Endothelial cell of umbilical vein (primary cell): ENCODE results near the gene CCNE1. TPM values are rescaled to one million over a fixed set of nuclear protein-coding genes. Genes with fewer than 3 reads are reported as not detected.

ENCODE experiments used
- BruUV-seq: library from RNA; stranded (reverse); fragments of 400-500 nt; replicated peaks from 2 replicates; lab custom pipeline; 2021; lab: Mats Ljungman, UMichigan
- CTCF ChIA-PET: fragments of 300-600, 350-600 bp; sonication (Branson Sonifier 250); formaldehyde crosslinking; loops from one replicate; lab custom pipeline; 2021; ENCODE audit warnings: antibody characterized with exemption, inconsistent platforms; lab: Charles Lee
- POLR2A ChIA-PET: fragments of 300-600, 350-600 bp; sonication (Branson Sonifier 250); formaldehyde crosslinking; loops from one replicate; lab custom pipeline; 2021; ENCODE audit warnings: antibody characterized with exemption, inconsistent platforms; lab: Charles Lee
- DNase-seq: peaks from one replicate; pipeline ENCODE4 v3.0.0-alpha.2; 2011; ENCODE audit warnings: low read depth, low spot score
- FAIRE-seq: peaks from 2 replicates; lab custom pipeline; 2011; peaks lifted over from hg19 to GRCh38; lab: Jason Lieb, UNC
- H2AFZ ChIP-seq: 2 replicates; pipeline ENCODE4 v1.6.0; 2012; ENCODE audit warnings: low read depth, low read length, control low read depth, inconsistent platforms
- H3K27ac ChIP-seq: 2 replicates; pipeline ENCODE4 v1.5.1; 2011; ENCODE audit warnings: low read depth, mild to moderate bottlenecking, control low read depth, low read length, moderate library complexity; ENCODE audit not compliant: insufficient read depth
- H3K27me3 ChIP-seq, 2 experiments: 2 replicates each; pipeline versions ENCODE4 v1.6.0 to v1.6.1; 2011; ENCODE audit warnings: low read length in 2 of 2, mixed read lengths in 1 of 2; ENCODE audit not compliant: control insufficient read depth in 2 of 2, insufficient read depth in 2 of 2
- H3K36me3 ChIP-seq, 2 experiments: 2 replicates in 1 of 2; 3 replicates in 1 of 2; pipeline ENCODE4 v1.5.1; 2011; ENCODE audit warnings: low read length in 2 of 2, mild to moderate bottlenecking in 1 of 2, moderate library complexity in 1 of 2; ENCODE audit not compliant: control insufficient read depth in 2 of 2, insufficient read depth in 2 of 2; ENCODE audit errors: extremely low read depth in 1 of 2
- H3K4me1 ChIP-seq: 3 replicates; pipeline ENCODE4 v1.5.1; 2011; ENCODE audit warnings: mild to moderate bottlenecking, low read length; ENCODE audit not compliant: control insufficient read depth, insufficient read depth; ENCODE audit errors: extremely low read depth
- H3K4me2 ChIP-seq: 2 replicates; pipeline ENCODE4 v1.6.1; 2011; ENCODE audit warnings: low read length, control low read depth, mixed read lengths; ENCODE audit not compliant: insufficient read depth
- H3K4me3 ChIP-seq, 3 experiments: fragments of 200-600 bp in 1 of 3; sonication (generic), shearing (Covaris generic) in 1 of 3; replicated peaks in 1 of 3; 2 replicates each; pipeline ENCODE4 v1.5.1; 2011 to 2016; ENCODE audit warnings: control low read depth in 3 of 3, low read length in 3 of 3, mild to moderate bottlenecking in 2 of 3, inconsistent platforms in 1 of 3, low read depth in 1 of 3, moderate library complexity in 1 of 3; ENCODE audit not compliant: insufficient read depth in 1 of 3
- H3K79me2 ChIP-seq: 2 replicates; pipeline ENCODE4 v1.6.0; 2012; ENCODE audit warnings: low read length, inconsistent platforms; ENCODE audit not compliant: control insufficient read depth, insufficient read depth
- H3K9ac ChIP-seq: replicated peaks from 2 replicates; pipeline ENCODE3; 2011; ENCODE audit warnings: low read length, control low read depth; ENCODE audit not compliant: insufficient read depth; ENCODE audit errors: extremely low read depth
- H3K9me1 ChIP-seq: replicated peaks from 3 replicates; pipeline ENCODE4 v1.6.0; 2011; ENCODE audit warnings: mild to moderate bottlenecking, low read length; ENCODE audit not compliant: control insufficient read depth, insufficient read depth; ENCODE audit errors: extremely low read depth
- H3K9me3 ChIP-seq: replicated peaks from 2 replicates; pipeline ENCODE4 v1.5.1; 2012; ENCODE audit warnings: low read length, inconsistent platforms; ENCODE audit not compliant: control insufficient read depth, insufficient read depth
- H4K20me1 ChIP-seq: replicated peaks from 2 replicates; pipeline ENCODE3; 2011; ENCODE audit warnings: mild to moderate bottlenecking, low read length; ENCODE audit not compliant: control insufficient read depth, insufficient read depth; ENCODE audit errors: extremely low read depth
- EZH2 ChIP-seq: IDR thresholded peaks from 2 replicates; pipeline ENCODE4 v1.6.1; 2012; ENCODE audit warnings: borderline replicate concordance, low read depth, mild to moderate bottlenecking, moderate library complexity, low read length, inconsistent platforms; ENCODE audit not compliant: severe bottlenecking
- FOS ChIP-seq: IDR thresholded peaks from 2 replicates; pipeline ENCODE4 v1.6.1; 2011; ENCODE audit warnings: mild to moderate bottlenecking, low read length, moderate library complexity, borderline replicate concordance; ENCODE audit not compliant: insufficient read depth
- GATA2 ChIP-seq: IDR thresholded peaks from 2 replicates; pipeline ENCODE4 v1.7.0; 2011; ENCODE audit warnings: low read depth, mild to moderate bottlenecking, moderate library complexity, mixed read lengths, low read length; ENCODE audit not compliant: insufficient read length, insufficient read depth
- JUN ChIP-seq: IDR thresholded peaks from 2 replicates; pipeline ENCODE4 v1.6.1; 2011; ENCODE audit warnings: borderline replicate concordance, low read depth; ENCODE audit not compliant: insufficient read length, insufficient read depth
- MYC ChIP-seq: IDR thresholded peaks from one replicate; pipeline ENCODE4 v1.6.1; 2011; ENCODE audit warnings: mild to moderate bottlenecking, low read depth, low read length
- POLR2A ChIP-seq: IDR thresholded peaks from 2 replicates; pipeline ENCODE4 v1.6.1; 2012; ENCODE audit warnings: low read depth, mild to moderate bottlenecking, control low read depth, low read length
- POLR2AphosphoS5 ChIP-seq: IDR thresholded peaks from 2 replicates; pipeline ENCODE4 v1.6.1; 2012; ENCODE audit warnings: low read depth, mild to moderate bottlenecking, control low read depth, low read length, moderate library complexity; ENCODE audit not compliant: insufficient read depth
- dilution Hi-C: fragments of 300-500 bp; cut with MboI; formaldehyde crosslinking; loops from one replicate; pipeline ENCODE4 v1.15.0; 2019; ENCODE audit warnings: low sequenced_read_pairs; ENCODE audit not compliant: extremely low pct_ligation_motif_present
- intact Hi-C: fragments of 100-400 bp; cut with micrococcal nuclease; formaldehyde crosslinking; loops from one replicate; pipeline ENCODE4 v1.10.0; 2022
- polyA plus RNA-seq, 4 experiments: library from polyadenylated mRNA; depleted of rRNA in 3 of 4; stranded (reverse) in 3 of 4; unstranded in 1 of 4; fragments of >200 nt; gene quantifications; 2 replicates each; pipeline versions ENCODE4 v1.2.1 to v1.2.3, GENCODE V29; 2011 to 2012; ENCODE audit warnings: missing spikeins in 1 of 4
- total RNA-seq: library from RNA; stranded (reverse); gene quantifications from 2 replicates; pipeline ENCODE4 v1.2.3, GENCODE V29; 2021
- TF ChIP-seq, protein P1 (sequence below), 2 donors: IDR thresholded peaks; 1 replicate in 1 of 2; 2 replicates in 1 of 2; pipeline ENCODE4 v1.5.1; 2011; ENCODE audit warnings: low read length in 2 of 2, mild to moderate bottlenecking in 2 of 2, moderate library complexity in 2 of 2, control low read depth in 1 of 2, inconsistent platforms in 1 of 2, low read depth in 1 of 2; ENCODE audit not compliant: insufficient read depth in 1 of 2; ENCODE audit errors: extremely low read depth in 1 of 2
- TF ChIP-seq, protein P2 (sequence below): IDR thresholded peaks from 2 replicates; pipeline ENCODE4 v1.6.1; 2011; ENCODE audit not compliant: insufficient read depth, insufficient read length

The CCNE1 gene
- total and polyA plus RNA-seq, 2 donors (not counting 3 experiments of a cell fraction or from before 2014, with no cell fraction given): 8.3 to 10.1 TPM

DNA sequence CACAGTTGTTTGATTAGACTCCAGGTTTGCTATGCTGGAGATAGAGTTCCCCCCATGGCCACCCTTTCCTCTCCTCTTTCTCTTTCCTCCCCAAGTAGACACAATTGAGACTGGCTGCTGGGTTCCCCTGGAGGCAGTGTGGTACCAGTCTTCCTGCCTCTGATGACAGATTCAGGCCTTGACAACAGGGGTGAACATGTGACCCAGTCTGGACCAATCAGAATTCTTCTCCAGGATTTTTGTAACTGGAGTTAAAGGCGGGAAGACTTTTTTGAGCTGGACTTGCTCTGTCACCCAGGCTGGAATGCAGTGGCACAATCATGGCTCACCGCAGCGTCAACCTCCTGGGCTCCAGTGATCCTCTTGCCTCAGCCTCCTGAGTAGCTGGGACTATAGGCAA is 48.7 kb downstream of the CCNE1 start:
- no peaks in the 10 kb centered on the region for H3K36me3 ChIP-seq
- no peaks in the 10 kb centered on the region for H3K27me3 ChIP-seq
- DNase-seq (no peak), FAIRE-seq (peak; percentile 37)
- no peaks in the 10 kb centered on the region for H3K79me2 ChIP-seq
- H3K27ac ChIP-seq: no peak overlapping the region
- H3K9me3 ChIP-seq: no peaks in the 10 kb centered on the region
- POLR2A ChIA-PET: no interaction called here
- H3K9me1 ChIP-seq: no peaks in the 10 kb centered on the region
- H3K9ac ChIP-seq: no peak overlapping the region
- TF ChIP-seq, protein P1, sequence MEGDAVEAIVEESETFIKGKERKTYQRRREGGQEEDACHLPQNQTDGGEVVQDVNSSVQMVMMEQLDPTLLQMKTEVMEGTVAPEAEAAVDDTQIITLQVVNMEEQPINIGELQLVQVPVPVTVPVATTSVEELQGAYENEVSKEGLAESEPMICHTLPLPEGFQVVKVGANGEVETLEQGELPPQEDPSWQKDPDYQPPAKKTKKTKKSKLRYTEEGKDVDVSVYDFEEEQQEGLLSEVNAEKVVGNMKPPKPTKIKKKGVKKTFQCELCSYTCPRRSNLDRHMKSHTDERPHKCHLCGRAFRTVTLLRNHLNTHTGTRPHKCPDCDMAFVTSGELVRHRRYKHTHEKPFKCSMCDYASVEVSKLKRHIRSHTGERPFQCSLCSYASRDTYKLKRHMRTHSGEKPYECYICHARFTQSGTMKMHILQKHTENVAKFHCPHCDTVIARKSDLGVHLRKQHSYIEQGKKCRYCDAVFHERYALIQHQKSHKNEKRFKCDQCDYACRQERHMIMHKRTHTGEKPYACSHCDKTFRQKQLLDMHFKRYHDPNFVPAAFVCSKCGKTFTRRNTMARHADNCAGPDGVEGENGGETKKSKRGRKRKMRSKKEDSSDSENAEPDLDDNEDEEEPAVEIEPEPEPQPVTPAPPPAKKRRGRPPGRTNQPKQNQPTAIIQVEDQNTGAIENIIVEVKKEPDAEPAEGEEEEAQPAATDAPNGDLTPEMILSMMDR (IDR thresholded peaks at IDR 0.05; ENCODE audit: extremely low read depth in 1 of 2, insufficient read depth in 1 of 2, low read depth in 1 of 2, low read length in 2 of 2): no peak
- TF ChIP-seq POLR2AphosphoS5: no peak
- TF ChIP-seq, protein P2, sequence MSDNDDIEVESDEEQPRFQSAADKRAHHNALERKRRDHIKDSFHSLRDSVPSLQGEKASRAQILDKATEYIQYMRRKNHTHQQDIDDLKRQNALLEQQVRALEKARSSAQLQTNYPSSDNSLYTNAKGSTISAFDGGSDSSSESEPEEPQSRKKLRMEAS: no peak
- no peak for TF ChIP-seq MYC
- no peak for TF ChIP-seq POLR2A
- no peak for TF ChIP-seq FOS
- TF ChIP-seq EZH2: no peak
- TF ChIP-seq GATA2: no peak
- TF ChIP-seq JUN: no peak
- intact Hi-C loops: no loop called here
- no peaks in the 10 kb centered on the region for H4K20me1 ChIP-seq
- H3K4me1 ChIP-seq: no peaks in the 10 kb centered on the region
- H2AFZ ChIP-seq: no peak overlapping the region
- CTCF ChIA-PET: interaction anchor here (0.7 to 1.6 kb wide), 4 partner anchors 89 to 130 kb away, joined by 3 to 5 read pairs (median 4); no protein-coding TSS in a partner anchor
- BruUV-seq: no TSS peak
- no peak overlapping the region for H3K4me3 ChIP-seq
- H3K4me2 ChIP-seq: no peak overlapping the region
- dilution Hi-C loops: no loop called here
